Kidney glomerular epithelial cell (primary cell): Measurements from ENCODE around the gene PTTG1IP.
"Not testable (repeated sequence)": the region's sequence is repeated elsewhere in the genome, so short reads cannot be mapped to it uniquely, and the experiment has no call there.

ENCODE experiments used
- DNase-seq: peaks from one replicate; lab custom pipeline; 2025; lab: John Stamatoyannopoulos, UW

Gene PTTG1IP, protein sequence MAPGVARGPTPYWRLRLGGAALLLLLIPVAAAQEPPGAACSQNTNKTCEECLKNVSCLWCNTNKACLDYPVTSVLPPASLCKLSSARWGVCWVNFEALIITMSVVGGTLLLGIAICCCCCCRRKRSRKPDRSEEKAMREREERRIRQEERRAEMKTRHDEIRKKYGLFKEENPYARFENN

DNA sequence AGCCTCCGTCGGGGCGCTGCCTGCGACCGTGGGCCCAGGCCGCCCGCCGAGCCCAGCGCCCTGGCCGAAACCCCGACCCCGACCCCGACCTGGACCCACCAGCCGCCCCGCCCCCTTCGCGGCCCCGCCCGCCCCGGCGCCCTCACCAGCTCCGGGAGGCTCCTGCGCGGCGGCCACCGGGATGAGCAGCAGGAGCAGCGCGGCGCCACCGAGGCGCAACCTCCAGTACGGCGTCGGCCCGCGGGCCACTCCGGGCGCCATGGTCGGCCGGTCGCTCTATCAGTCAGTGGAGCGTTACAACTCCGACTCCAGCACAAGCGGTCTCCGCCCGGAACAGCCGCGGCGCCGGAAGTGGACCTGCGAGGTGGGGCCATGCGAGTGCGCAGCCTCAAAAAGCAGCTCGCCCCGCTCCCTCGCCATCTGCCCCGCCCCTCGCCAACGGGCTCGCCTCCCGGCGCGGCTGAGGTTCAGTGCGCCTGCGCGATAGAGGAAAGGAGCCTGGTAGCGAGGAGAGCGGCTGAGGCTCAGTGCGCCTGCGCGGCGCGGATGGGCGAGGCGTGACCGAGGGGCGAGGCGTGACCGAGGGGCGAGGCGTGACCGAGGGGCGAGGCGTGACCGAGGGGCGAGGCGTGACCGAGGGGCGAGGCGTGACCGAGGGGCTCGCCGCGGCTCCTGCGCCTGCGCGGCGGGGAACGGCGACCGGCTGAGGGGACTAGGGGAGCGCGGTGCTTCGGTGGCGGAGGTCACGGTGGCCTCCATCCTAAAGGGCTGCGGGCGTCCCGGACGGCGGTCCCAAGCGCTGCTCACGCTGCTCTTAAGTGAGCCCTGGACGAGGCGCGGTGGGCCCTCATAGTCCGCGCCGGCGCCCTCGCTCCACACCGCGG lies at the start of gene PTTG1IP:
Gene PTTG1IP, minus strand, starts transcription at position 335 of the 884 bp plus-strand sequence. Its CDS starts 74 bp downstream, at position 261.
- peak; percentile 94 for DNase-seq

DNA sequence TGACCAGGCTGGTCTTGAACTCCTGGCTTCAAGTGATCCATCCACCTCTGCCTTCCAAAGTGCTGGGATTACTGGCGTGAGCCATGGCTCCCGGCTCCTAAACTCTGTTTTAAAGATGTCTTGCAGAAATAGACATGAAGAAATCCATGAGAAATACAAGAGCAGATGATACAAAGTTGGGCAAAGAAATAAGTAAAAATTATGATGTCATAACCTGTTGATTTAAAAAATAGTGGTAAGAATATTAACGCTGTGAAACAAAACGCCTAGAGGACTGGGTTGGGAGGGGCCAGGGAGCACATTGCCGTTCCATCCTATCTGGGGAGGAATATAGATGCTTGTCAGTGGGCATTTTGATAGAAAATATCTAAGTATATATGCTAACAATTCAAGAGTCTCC lies 48.4 kb upstream of the PTTG1IP start:
- DNase-seq = no peak

DNA sequence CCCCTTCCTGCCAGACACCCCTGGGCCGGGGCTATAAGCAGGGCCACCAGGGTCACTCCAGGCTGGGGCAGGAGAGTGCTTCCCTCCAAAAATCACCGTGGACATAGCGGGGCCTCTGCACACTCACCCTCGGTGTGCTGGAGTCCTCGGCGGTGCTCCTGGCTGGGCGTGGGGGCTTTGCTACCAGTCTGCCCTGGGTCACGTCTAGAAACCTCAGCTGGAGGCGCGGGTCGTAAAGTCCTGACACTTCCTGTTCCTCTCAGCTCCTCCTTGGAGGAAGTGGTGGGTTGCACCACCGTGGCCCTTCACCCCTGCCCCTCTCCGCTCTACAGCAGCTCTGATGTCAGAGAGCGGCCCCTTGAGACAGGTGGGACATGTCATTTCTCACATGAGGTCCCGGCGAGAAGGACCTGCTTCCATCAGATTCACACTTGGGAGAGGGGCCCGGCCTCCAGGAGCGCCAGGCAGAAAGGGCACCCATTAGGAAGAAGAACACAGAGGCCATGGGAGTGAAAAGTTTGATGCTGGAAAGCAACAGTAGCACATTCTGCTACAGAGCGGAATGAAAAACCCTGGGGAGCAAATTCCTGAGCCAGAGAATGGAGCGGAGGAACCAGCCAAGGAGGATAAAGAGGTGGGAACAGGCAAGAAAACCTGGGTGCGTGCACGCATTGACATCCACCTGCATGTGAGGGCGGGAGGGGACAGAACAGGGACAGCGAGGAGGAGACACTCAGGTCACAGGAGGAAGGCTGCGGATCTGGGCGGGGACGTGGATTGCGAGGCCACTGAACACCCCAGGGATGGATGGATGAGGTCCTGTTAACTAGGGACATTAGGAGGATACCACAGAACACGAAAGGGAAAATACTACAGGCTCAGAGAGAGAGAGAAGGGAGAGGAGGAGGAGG lies 47.5 kb upstream of the PTTG1IP start, which contains the start of gene ITGB2:
Gene ITGB2, minus strand, starts transcription at position 206 of the 911 bp plus-strand sequence. CDS start 10,117 bp downstream, outside the sequence.
- no peak for DNase-seq

DNA sequence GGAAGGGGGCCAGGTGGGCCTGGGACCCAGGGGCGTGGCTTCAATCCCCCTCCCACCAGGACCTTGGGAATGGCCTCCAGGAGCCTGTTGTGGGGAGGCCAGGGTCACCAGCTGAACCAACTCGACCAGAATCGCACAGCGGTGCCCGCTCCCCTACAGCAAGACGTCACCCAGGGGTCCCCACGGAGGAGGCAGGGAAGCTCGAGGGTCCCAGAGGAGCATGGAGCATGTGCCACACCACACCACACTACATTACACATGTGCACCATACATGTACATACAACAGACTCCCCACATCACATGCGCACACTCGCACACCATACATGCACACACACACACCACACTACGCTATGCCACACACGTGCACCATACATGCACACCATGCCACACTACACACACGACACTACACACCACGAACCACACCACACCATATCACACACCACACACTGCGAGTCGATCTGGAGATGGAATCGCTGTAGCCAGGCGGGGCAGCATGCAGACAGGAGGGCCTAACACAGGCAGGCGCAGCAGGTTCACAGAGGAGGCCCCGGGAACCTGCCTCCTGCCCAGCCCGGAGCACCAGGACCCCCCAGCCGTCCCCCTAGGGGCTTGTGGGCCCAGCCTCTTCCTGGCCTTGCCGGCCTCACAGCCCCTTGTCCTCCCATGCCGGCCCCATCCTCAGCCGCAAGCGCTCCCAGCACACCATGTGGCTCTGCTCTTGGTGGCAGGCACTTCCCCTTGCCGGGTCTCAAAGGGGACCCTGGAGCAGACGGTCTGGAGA lies 46.6 kb upstream of the PTTG1IP start:
- no peak for DNase-seq

DNA sequence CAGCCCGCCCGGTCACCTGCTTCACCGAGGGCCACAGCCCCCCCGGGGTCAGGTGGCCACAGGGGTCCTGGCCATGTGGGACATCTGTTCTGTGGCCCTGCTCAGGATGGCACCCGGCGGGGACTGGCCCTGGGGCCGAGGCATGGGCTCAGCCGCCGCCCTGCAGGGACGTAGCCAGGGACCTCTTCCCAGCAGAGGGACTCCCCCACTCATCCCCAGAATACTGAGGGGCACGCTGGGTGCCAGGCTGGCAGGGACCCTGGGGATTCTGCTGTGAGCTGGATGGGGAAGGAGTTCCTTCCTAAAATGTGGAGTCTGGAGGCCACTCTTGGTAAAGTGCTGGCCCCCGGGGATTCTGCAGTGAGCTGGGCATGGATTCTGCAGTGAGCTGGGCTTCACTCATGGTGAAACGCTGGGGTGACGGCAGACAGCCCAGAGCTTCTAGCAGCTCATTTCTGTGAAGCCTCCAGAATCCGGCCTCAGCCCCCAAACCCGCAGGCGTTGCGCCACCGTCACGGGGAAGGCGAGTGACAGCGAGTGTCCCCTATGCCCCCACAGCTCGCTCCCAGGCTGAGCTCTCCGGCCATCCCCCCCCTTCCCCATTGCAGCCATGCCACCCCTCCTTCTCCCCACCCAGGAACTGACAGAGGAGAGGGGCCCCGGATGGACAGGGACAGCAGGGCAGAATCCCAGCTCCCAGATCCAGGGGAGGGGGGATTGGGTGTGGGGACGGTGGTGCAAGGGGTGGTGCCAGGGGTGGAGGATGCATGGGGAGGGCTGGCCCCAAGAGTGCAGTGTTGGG lies 45.8 kb upstream of the PTTG1IP start:
- no peak for DNase-seq

DNA sequence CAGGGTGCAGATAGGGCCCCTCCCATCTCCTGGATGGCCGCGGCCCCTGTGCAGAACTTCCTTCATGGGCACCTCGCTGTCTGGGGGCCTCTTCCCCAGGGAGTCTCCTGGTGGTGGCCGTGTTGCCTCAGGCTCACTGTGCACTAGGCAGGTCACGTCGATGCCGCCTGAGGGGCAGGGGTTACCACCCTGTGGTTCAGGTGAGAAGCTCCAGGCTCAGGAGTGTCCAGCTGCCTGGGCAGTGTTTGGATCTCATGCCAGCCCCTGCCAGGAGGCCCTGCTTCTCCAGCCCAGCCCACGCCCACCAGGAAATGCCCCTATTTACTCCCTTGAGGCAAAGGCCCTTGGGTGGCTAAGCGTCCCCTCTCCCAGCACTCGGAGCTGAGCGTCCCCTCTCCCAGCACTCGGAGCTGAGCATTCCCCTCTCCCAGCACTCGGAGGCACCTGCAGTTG lies 45.1 kb upstream of the PTTG1IP start:
- no peak for DNase-seq

DNA sequence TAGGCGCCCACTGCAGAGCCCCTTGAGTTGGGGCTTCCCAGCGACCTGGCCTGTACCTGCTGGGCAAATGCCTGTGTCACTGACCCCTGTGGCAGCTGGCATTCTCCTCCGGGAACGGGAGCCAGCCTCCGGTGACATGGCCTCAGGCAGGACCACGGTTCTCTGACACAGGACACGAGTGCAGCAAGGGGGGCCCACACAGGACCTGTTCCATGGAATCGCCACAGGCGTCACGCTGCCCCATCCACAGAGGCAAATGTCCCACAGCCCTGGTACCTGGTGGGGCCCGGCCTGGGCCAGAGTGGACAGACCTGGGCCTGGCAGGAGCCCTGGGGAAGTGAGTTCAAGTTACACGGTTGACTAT lies 44.6 kb upstream of the PTTG1IP start:
- DNase-seq = no peak

DNA sequence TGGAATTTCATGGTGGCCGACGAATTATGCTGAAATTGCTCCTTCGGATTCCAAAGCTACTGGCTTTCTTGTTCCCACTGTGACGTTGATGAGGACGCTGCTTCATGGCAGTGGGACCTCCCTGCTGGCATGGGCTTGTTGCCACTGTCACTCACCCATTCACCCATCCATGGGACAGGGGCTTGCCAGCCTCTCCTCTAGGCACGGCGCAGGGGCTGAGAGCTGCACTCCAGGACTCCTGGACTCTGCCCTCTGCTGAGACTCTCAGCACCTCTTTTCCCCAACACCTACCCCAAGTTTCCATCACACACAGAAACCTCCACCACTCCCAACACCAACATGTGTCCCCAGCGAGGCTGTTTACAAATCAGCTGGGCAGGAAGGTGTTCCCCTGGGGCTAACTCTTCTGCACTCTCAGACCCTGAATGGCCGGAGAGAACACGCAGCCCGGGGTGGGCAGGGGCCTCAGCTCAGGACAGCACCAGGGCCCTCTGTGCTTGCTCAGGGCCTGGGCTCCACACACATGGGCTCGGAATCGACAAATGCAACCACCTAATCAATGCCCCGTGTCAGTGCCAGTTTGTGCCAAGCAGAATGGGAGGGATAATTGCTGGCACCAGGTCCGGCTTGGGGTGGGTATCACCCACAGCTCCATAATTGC lies 44.1 kb upstream of the PTTG1IP start:
- DNase-seq = no peak

DNA sequence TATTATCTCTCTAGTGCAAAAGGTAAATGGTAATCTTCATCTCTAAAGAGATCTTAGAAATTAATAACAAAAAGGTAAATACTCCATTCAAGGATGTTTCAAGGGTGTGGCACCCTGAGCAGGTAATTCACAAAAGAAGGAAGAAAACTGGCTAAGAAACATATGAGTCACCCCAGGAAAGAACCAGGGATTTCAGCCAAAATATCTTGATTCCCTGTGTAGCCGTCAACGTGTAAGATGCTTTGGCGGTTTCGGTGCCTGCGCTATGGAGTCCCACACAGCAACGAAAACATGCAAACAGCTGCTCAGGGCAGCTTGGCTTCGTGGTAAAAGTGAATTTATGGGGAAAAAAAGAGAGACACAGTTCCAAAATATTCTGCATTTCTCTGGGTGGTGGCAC lies 43.5 kb upstream of the PTTG1IP start:
- DNase-seq = no peak

DNA sequence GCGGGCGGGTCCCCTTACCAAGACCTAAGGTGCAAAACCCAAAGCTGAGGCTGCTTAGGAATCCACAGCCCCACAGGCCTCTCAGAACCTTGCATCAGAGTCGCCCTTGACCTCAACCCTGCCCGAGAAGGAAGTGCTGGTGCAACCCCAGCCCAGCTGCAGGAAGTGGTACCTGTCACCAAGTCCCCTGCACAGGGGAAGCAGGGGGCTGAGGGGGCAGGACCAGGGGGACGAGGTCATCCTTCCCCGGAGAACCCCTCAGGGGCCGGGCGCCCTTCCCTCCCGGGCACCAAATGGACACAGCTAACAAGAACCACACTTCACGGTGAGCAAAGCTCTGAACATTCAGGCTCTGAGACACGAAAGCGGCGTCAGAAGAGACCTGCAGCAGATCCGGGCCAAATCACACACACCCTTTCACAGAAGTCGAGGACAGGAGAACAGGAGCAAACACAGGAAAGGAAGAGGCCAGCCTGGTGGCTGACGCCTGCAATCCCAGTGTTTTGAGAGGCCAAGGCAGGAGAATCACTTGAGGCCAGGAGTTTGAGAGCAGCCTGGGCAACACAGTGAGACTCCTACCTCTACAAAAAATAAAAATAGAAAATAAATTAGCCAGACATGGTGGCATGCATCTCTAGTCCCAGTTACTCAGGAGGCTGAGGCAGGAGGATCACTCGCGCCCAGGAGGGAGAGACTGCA lies 40.8 kb upstream of the PTTG1IP start:
- DNase-seq = no peak

DNA sequence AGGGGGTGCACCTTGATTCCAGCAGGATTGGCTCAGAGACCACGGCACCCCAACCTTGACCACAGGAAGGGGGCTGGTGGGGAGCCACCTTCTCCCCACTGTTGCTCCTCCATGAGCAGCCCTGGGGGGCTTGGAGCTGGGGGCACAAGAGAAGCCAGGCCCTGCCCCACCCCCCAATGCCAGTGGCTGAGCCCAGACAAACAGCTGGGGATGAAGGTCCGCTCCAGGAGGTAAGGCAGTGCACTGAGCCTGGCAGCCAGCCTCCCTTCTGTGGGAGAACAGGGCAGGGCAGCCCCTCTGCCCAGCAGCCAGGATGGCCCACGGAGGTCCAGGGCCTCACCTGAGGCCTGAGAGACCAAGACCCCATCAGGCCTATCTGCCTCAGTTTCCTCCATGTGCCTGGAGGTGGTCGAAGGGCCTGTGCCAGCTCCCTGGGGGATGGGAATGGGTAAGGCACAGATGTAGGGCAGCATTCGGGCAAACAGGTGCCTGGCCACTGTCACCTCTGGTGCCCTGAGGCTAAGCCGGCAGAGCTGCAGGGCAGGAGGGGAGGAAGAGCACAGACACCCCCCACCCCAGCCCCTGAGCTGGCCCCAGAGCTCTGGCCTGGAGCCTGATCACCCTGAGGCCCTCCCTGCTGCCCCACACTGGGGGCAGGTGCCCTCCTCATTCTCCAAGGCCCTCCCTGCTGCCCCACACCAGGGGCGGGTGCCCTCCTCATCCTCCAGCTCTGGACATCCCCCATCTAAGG lies 40.1 kb upstream of the PTTG1IP start:
- DNase-seq = no peak

DNA sequence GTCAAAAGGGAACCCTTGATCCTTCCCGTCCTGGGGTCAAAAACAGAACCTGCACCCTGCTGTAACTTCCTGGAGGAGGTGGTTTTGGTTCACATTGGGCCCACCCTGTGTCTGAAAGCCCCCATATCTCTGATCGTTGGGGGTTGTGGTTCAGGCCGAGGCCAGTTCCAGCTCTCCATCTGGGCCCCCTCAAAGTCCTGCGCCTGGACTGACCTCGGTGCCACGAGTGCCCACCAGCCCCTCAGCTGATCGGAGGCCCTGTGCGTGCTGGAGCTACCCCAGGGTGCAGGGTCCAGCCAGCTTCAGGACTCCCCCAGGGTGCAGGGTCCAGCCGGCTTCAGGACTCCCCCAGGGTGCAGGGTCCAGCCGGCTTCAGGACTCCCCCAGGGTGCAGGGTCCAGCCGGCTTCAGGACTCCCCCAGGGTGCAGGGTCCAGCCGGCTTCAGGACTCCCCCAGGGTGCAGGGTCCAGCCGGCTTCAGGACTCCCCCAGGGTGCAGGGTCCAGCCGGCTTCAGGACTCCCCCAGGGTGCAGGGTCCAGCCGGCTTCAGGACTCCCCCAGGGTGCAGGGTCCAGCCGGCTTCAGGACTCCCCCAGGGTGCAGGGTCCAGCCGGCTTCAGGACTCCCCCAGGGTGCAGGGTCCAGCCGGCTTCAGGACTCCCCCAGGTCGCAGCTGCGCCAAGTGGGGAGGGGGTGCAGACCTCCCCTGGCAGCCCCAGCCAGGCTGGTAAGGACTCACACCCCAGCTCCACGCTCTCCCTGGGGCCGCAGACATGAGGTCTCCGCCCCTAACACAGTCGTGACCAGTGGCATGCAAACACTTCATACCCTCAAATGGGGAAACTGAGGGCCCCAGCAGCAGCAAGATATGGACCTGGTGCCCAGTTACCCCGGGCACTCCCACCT lies 39.3 kb upstream of the PTTG1IP start:
- DNase-seq = not testable (repeated sequence)

DNA sequence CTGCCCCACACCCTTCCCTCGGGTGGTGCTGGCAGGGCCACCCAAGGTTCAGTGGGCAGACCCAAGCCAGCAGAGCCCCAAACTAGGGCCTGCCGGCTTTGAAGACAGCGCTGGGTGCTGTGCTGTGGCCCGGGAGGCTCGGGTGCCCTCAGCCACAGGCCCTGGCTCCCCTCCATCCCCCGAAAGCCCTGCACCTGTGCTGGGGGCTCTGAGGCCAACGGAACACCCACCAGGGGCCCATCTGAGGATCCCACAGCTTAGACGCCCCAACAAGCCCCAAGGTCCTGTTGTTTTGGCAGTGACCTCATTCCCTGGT lies 38.6 kb upstream of the PTTG1IP start:
- DNase-seq = no peak

DNA sequence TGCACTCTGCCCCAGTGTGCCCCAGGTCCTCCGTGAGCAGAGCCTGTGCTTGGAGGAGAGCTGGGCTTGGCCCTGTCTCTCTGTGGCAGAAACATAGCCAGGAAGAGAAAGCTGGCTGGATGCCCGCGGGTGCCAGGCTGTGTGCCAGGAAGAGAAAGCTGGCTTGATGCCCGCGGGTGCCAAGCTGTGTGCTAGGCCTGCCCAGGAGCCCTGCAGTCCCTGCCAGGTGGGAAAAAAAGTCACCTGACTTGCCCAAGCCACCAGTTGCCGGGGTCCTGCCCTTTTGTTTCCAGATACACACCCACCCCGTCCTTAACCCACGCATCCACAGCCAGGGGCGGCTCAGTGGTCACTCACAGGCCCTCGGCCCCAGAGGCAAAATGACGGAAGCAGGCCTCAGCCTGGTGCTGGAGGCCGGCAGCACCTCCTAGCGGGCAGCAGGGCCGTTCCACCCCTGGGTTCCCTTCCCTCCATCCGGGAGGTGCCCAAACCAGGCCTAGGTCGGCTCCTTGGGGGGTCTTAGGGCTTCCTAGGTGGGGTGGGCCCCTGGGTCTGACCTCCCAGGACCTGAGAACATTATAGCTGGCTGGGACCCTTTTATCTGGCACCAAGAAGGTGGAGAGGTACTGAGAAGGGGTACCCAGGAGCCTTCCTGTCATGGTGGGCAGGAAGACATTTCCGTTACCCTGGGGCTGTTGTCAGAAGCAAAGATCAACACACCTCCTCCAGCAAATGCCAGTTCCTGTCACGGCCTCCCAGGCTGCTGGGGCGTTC lies 38.1 kb upstream of the PTTG1IP start:
- no peak for DNase-seq

DNA sequence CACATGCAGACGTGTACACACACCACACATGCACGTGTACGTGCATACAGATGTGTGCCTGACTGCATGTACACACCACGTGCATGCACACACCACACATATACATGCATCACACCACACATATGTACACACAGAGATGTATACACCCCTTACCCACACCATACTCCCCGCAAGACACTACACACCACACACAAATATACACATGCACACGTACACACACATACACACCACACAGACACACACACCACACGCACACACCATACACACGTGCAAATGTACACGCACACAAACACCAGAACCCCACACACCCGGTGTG lies 37.5 kb upstream of the PTTG1IP start:
- DNase-seq = no peak

DNA sequence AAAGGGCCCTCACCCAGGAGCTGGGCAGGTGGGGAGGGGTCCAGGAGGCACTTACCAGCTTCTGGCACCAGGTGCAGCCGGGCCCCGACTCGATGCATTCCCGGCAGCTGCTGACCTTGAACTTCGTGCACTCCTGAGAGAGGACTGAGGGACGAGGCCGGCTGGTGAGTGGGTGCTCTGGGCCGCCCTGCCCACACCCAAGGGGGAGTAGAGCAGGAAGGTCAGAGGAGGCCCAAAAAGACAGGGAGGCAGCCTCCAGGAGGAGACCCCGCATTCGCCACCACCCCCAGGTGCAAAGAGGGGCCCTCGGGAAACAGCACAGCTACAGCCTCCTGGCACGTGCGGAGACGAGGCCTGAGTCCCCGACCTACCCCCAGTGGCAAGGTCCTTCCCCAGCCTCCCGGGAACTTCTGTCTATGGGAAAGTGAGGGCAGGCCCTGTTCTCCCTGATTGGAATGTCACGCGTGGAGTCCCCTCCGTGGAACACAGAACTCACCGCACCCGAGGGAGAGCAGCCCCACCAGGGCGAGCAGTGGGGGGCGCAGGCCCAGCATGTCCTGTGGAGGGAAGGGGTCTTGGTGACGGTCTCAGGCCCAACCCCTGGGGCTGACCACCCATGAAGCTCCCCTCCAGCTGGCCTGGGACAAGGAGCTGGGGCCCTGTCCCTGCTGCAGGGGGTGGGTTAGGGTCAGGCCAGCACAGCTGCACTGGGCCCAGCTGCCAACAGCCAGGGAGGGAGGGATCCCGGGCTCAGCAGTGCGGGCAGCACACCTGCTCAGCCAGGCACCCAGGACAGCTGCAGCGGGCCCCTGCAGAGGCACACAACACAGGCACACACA lies 37.0 kb upstream of the PTTG1IP start:
- DNase-seq = no peak
